Gastrocnemius medialis (tissue), 4 donors: ENCODE measurements around the gene NTRK3.

Source experiments
- CTCF ChIP-seq, 5 experiments: fragments of 450-650 bp in 3 of 5; fragments of 200-600 bp in 2 of 5; sonication (generic) in 2 of 5; IDR thresholded peaks in 4 of 5; conservative IDR thresholded peaks in 1 of 5; 1 replicate in 4 of 5; 2 replicates in 1 of 5; pipeline ENCODE4 v1.5.1; 2016 to 2019; ENCODE audit warnings: antibody characterized with exemption in 5 of 5, mild to moderate bottlenecking in 3 of 5, moderate library complexity in 3 of 5
- POLR2A ChIP-seq, 2 donors: fragments of 450-650 bp; IDR thresholded peaks; one replicate each; pipeline ENCODE4 v1.6.1; 2017; ENCODE audit warnings: antibody characterized with exemption in 2 of 2, mild to moderate bottlenecking in 2 of 2, moderate library complexity in 2 of 2

GRCh38 chr15:88152672-88153071 lies 103.9 kb downstream of the NTRK3 start:
- TF ChIP-seq CTCF (IDR thresholded peaks at IDR 0.05 in 4 of 5, conservative IDR thresholded peaks at IDR 0.05 in 1 of 5): no peak
- no peak for TF ChIP-seq POLR2A (IDR thresholded peaks at IDR 0.05)
